Measurements from ENCODE around the gene RTN4R. TPM values are rescaled to one million over a fixed set of nuclear protein-coding genes. Genes with fewer than 3 reads are reported as not detected.

The RTN4R gene
- total RNA-seq, 2 donors from 2014 or later: 12.8 to 17.7 TPM

GRCh38 chr22:20258584-20259326 lies 9.4 kb downstream of the RTN4R start:
- Histone ChIP-seq H3K4me3 (ENCODE audit: low read length) (no peak overlapping the region), H3K9me3 (ENCODE audit: control insufficient read depth, low read length) (no peaks in the 10 kb centered on the region), H3K4me1 (ENCODE audit: control insufficient read depth, insufficient read depth, low read length) (no peaks in the 10 kb centered on the region), H3K27ac (ENCODE audit: low read depth, low read length) (no peak overlapping the region), H3K9ac (ENCODE audit: extremely low read depth, low read length, poor library complexity, severe bottlenecking) (no peak overlapping the region), H3K36me3 (ENCODE audit: control insufficient read depth, insufficient read depth, low read length) (no peaks in the 10 kb centered on the region), H3K27me3 (ENCODE audit: control insufficient read depth, insufficient read depth, low read length, poor library complexity, severe bottlenecking) (no peaks in the 10 kb centered on the region)
- no peak overlapping the region for H3K27ac Mint-ChIP-seq
- 95 to 97% methylated on average over 7 to 18 of the region's 18 CpGs for WGBS, 2 experiments (ENCODE audit: insufficient coverage in 1 of 2, insufficient read length in 1 of 2)
- no peaks in the 10 kb centered on the region for H3K27me3 Mint-ChIP-seq (ENCODE audit: insufficient read depth)
- H3K36me3 Mint-ChIP-seq (ENCODE audit: low read depth): peaks cover 6% of the 10 kb centered on the region
- no peaks in the 10 kb centered on the region for H3K9me3 Mint-ChIP-seq
- TF ChIP-seq CTCF (conservative IDR thresholded peaks at IDR 0.05): peak; percentile 69
- no peak overlapping the region for H3K4me3 Mint-ChIP-seq
- no peak for DNase-seq
- no peaks in the 10 kb centered on the region for H3K4me1 Mint-ChIP-seq

DNA sequence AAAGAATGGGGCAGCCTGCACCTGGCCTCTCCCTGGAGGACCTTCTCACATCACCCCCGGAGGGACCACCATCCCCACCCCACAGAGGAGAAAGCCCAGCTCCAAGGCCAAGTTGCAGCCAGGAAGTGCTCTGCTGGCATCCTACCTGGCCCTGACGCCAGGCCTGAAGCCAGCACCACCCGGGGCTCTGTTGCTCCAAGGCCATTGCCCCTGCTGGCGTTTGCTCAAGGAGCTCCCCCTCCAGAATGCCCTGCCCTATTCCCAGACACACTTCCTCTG lies 10.2 kb downstream of the RTN4R start:
- Histone ChIP-seq H3K27me3 (ENCODE audit: control insufficient read depth, insufficient read depth, low read length, poor library complexity, severe bottlenecking) (no peaks in the 10 kb centered on the region), H3K9me3 (ENCODE audit: control insufficient read depth, low read length) (no peaks in the 10 kb centered on the region)

DNA sequence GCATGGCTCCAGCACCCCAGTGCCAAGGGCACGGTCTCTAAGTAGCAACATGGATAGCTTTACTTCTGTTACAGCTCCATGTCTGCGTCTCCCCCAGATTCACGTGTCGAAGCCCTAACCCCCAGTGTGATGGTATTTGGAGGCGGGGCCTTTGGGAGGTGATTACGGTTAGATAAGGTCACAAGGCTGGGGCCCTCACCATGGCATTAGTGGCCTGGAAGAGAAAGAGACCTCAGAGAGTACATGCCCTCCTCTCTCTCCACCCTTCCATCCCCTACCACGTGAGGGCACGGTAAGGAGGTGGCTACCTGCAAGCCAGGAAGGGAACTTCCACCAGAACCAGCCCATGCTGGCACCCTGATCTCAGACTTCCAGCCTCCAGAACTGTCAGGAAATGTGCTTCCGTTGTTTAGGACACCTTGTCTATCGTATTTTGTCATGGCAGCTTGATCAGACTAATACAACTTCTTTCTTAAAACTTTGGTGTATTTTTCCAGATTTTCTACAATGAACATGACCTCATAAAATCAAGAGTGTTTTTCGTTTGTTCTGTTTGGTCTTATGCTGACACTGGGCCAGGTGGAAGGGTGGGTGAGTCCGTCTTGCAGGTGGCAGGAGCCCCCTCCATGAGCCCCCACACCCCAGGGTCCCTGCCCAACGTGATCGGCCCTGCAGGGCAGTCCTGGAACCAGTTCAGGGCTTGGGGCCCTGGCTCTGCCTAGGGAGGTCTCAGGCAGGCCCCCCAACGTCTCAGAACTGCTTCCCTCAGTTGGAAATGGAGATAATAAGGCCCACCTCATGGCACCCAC lies 10.7 kb downstream of the RTN4R start:
- Histone ChIP-seq H3K27ac (ENCODE audit: low read depth, low read length) (no peak overlapping the region), H3K27me3 (ENCODE audit: control insufficient read depth, insufficient read depth, low read length, poor library complexity, severe bottlenecking) (no peaks in the 10 kb centered on the region), H3K4me1 (ENCODE audit: control insufficient read depth, insufficient read depth, low read length) (no peaks in the 10 kb centered on the region), H3K36me3 (ENCODE audit: control insufficient read depth, insufficient read depth, low read length) (no peaks in the 10 kb centered on the region), H3K4me3 (ENCODE audit: low read length) (no peak overlapping the region), H3K9me3 (ENCODE audit: control insufficient read depth, low read length) (no peaks in the 10 kb centered on the region), H3K9ac (ENCODE audit: extremely low read depth, low read length, poor library complexity, severe bottlenecking) (no peak overlapping the region)
- peaks cover 6% of the 10 kb centered on the region for H3K36me3 Mint-ChIP-seq (ENCODE audit: low read depth)
- no peak overlapping the region for H3K4me3 Mint-ChIP-seq
- 93 to 96% methylated on average over 5 to 14 of the region's 15 CpGs for WGBS, 2 experiments (ENCODE audit: insufficient coverage in 1 of 2, insufficient read length in 1 of 2)
- no peak overlapping the region for H3K27ac Mint-ChIP-seq
- DNase-seq: no peak
- no peaks in the 10 kb centered on the region for H3K27me3 Mint-ChIP-seq (ENCODE audit: insufficient read depth)
- no peaks in the 10 kb centered on the region for H3K4me1 Mint-ChIP-seq
- H3K9me3 Mint-ChIP-seq: no peaks in the 10 kb centered on the region
- no peak for TF ChIP-seq CTCF (conservative IDR thresholded peaks at IDR 0.05)

More for the DNA sequence above, 10.2 kb downstream of the RTN4R start:
- H3K4me1 ChIP-seq (ENCODE audit: control insufficient read depth, insufficient read depth, low read length): no peaks in the 10 kb centered on the region
- DNase-seq: no peak
- H3K27me3 Mint-ChIP-seq (ENCODE audit: insufficient read depth): no peaks in the 10 kb centered on the region
- H3K36me3 ChIP-seq (ENCODE audit: control insufficient read depth, insufficient read depth, low read length): no peaks in the 10 kb centered on the region
- H3K4me1 Mint-ChIP-seq: no peaks in the 10 kb centered on the region
- no peak for TF ChIP-seq CTCF (conservative IDR thresholded peaks at IDR 0.05)
- no peak overlapping the region for H3K4me3 Mint-ChIP-seq
- H3K27ac Mint-ChIP-seq: no peak overlapping the region
- H3K9me3 Mint-ChIP-seq: no peaks in the 10 kb centered on the region
- H3K27ac ChIP-seq (ENCODE audit: low read depth, low read length): no peak overlapping the region
- no peak overlapping the region for H3K4me3 ChIP-seq (ENCODE audit: low read length)
- 90 to 93% methylated on average over 3 to 4 of the region's 4 CpGs for WGBS, 2 experiments (ENCODE audit: insufficient coverage in 1 of 2, insufficient read length in 1 of 2)
- no peak overlapping the region for H3K9ac ChIP-seq (ENCODE audit: extremely low read depth, low read length, poor library complexity, severe bottlenecking)
- H3K36me3 Mint-ChIP-seq (ENCODE audit: low read depth): peaks cover 6% of the 10 kb centered on the region
